ELF-1 (cell line): ENCODE data around the gene ABCD3.
"Not testable (repeated sequence)": the region's sequence is repeated elsewhere in the genome, so short reads cannot be mapped to it uniquely, and the experiment has no call there.

Source experiments
- DNase-seq: peaks from one replicate; pipeline ENCODE4 v3.0.0-alpha.2; 2016; ENCODE audit warnings: low read depth, low spot score

The ABCD3 gene

DNA sequence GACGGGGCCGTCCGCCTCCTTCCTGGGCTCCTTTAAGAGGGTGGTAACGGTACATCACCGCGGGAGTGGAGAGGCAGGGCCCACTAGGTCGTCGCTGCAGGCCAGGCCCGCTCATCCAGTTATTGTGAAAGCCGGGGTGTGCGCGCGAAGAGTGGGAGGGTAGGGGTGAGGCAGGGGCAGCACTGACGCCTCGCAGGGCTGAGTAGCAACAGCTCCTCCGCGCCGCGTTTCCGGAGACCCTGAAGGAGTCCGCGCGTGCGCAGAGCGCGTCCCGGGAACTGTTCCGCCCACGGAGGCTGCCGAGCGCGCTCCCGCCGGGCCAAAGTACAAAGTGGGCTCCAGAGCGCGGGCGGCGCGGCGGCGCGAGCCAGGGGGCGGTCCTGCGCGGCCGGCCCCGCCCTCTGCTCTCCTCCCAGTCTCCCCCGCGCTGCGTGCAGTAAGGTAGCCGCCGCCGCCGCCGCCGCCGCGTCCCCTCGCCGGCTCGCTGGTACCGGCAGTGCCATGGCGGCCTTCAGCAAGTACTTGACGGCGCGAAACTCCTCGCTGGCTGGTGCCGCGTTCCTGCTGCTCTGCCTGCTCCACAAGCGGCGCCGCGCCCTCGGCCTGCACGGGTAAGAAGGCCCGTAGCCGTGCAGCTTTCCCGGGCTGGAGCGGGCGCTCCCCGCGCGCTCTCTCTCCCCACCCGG lies at the start of gene ABCD3:
ABCD3 (plus strand) TSS at position 412 of the 686 bp plus-strand sequence; CDS start at position 502, 90 bp downstream.
- DNase-seq = peak; percentile 98

DNA sequence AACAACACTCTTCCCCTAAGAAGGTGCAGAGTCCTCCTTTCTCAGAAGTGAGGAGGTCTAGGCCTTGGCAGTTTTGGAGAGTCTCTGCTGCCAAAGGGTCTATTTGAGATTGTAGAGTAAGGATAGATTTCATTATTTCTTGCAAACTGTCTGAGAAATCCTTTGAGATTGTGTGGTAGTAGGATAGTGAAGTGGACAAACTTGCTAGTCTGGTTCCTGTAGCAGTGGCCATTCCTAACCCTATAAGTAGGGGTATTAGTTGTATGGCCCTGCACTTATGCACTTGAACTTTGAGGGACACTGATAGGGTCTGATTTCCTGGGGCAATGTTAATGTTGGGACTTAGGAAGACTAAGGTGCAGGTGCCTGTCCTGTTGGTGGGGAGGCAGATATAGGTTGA lies 45.4 kb upstream of the ABCD3 start:
- DNase-seq = not testable (repeated sequence)

DNA sequence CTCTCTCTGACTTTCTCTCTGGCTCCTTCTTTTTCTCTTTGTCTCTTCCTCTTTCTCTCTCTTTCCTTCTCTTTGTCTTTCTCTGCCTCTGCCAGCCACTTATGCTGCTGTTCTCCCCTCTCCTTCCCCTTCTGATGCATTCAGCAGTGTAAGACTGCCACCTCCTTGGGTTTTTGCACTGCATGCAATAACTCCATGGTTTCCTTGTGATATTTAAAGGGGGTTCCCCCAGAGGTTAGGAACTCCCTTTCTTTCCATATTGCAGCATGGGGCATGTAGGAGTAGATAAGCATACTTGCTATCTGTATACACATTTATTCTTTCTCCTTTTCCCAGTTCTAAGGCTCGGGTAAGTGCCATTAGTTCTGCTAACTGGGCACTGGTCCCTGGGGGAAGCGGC lies 44.9 kb upstream of the ABCD3 start:
- not testable (repeated sequence) for DNase-seq

DNA sequence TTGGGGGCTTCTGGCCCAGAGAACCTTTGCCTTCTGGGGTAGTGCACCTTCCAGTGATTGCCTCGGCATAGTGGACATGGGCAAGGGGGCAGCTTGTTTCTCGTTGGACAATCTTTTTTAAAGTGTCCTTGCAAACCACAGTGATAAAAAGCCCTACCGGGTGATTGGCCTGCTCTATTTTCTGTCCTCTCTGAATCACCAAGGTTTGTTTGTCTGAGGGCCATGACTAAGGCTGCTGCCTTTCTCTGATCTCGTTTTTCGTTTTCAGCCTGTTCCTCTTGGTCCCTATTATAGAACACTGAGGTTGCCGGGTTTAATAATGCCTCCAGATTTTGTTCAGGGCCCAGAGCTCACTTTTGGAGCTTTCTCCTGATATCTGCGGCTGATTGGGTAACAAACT lies 42.5 kb upstream of the ABCD3 start:
- not testable (repeated sequence) for DNase-seq

DNA sequence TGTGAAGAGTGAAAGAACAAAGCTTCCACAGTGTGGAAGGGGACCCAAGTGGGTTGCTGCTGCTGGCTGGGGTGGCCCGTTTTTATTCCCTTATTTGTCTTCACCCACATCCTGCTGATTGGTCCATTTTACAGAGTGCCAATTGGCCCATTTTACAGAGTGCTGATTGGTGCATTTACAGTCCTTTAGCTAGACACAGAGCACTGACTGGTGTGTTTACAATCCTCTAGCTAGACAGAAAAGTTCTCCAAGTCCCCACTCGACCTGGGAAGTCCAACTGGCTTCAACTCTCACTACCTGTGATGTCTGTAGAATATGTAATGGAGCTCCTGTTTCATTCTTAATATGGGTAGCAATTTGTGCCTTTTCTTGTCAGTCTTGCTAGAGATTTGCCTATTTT lies 39.7 kb upstream of the ABCD3 start:
- not testable (repeated sequence) for DNase-seq

DNA sequence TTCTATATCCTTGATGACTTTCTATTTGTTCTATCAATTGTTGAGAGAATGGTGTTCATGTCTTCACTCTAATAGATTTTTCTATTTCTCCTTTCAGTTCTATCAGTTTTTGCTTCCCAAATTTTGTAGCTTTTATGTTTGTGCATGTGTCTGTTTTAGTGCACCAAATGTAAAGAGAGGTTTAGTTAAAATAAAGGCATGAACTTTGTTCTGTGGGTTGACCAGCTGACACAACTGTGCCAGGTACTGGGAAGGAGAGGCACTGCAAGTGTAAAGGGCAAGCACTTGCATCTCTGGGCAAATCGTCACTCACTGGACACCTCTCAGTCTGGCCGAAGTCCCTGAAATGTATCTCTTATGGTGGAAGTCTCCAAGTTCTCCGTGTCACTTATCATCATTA lies 38.6 kb upstream of the ABCD3 start:
- no peak for DNase-seq

DNA sequence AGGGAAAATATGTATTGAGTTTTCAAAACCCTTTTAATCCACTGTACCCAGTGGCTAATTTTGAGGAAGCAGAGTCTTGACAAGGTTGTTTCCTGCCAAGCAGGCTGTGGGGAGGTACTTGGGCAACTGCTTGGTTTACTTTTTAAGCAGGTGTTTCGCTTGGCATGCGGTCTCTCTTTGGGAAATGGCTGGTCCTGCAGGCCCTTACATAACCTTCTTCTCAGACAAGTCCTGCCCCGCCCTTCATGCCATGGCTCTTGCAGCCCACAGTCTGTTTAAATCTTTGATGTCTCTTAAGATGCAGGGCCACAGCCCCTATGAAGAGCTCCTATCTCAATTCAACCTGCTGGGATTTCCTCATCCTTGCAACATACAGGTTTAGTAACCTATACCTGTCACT lies 36.0 kb upstream of the ABCD3 start:
- DNase-seq = no peak

DNA sequence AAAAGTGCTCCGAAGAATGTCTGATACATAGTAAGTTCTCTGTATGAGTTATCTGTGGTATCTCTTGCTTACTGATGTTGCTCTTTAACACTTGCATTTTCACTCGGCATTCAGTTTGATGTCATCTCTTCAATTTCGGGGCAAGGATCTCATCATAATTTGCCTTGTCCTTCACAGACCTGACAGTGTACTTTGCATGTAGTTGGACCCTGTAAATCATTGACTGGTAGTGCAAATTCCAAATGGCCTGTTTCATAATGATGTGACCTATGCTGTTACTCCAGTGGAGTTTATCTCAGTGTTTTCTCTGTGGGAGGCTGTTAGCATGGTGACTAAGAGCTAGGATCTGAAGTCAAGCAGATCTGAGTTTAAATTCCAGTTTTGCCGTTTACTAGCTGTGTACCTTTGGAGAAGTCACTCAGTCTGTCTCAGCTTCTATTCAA lies 34.2 kb upstream of the ABCD3 start:
- no peak for DNase-seq

DNA sequence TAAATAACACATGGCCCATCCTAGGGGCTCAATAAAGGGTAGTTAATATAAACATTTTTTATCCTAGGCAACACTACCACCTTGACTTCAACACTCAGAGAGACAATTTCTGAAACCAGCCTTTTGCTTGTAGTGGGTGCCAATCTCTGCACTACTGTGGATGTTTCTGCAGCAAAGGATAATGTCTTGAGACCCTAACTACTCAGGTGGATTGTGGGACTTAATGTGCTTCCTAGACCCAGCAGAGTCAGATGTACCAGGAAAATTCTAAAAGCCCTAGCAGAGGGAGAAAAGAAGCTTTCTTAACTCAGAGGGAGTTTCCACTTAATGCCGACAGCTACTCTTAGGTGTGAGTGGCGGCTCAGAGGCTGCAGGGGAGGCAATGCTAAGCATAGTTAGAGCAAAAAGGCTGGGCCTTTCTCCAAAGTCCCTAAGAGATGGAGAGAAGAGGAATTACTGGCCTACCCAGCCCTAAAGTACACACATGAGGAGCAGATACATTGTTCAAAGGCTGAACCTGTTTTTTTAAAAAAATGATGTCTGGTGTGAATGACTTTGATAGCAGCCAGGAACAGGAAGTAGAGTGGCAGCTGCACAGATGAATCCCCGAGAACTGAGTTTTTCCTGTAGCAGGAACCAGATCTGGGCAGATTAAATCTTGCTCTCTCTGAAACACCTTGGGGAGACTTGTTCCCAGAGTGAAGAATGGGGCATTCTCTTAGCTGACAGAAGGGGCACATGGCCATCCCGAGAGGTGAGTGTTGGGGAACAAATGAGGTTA lies 33.5 kb upstream of the ABCD3 start:
- no peak for DNase-seq

DNA sequence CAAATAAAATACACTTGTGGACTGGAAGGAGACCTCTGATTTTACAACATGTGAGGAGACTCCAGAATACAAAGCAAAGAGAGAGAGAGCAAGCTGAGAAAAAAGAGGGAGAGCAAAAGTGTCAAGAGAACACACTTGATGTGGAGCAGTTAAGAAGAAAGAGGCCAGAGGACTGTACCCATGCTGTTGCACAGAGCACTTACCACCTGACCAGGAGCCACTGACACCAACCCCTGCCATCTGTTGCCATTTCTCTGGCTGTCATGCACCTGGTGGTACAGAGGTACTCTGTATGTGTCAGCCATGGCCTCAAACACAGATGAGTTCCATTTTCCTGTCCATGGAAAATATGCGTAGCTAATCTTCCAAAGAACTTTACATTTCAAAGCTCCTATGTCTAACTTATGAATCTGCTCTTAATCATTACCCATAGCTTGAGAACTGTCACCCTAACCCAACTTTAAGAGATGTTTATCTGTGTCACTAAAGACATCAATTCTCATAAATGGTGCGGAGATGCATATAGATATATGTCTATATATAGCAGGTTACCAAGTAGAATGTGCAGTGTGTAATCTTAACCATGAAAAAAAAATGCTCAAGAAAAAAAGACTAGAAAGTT lies 32.8 kb upstream of the ABCD3 start:
- DNase-seq = no peak

DNA sequence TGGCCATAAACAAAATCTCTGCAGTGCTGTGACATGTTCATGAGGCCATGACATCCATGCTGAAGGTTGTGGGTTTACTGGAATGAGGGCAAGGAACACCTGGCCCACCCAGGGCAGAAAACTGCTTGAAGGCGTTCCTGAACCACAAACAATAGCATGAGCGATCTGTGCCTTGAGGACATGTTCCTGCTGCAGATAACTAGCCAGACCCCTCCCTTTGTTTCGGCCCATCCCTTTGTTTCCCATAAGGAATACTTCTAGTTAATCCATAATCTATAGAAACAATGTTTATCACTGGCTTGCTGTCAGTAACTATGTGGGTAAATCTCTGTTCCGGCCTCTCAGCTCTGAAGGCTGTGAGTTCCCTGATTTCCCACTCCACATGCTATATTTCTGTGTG lies 28.9 kb upstream of the ABCD3 start:
- DNase-seq = no peak

DNA sequence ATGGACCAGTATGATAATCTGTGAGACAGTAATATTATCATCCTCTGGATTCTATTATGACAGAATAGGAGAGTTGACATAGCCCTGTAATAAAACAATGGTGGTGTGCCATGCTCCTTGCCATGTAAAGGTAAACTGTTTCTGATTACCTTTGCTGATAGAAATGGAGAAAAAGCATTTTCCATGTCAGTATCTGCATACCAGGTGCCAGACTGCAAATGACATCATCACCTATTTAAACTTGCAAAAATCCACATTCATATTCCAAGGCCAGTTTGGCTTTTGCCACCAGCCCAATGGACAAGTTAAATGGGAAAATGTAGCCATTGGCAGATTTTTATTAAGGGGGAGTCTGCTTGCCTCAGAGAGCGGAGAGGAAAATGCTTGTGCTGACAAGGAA lies 23.9 kb upstream of the ABCD3 start:
- DNase-seq = no peak

DNA sequence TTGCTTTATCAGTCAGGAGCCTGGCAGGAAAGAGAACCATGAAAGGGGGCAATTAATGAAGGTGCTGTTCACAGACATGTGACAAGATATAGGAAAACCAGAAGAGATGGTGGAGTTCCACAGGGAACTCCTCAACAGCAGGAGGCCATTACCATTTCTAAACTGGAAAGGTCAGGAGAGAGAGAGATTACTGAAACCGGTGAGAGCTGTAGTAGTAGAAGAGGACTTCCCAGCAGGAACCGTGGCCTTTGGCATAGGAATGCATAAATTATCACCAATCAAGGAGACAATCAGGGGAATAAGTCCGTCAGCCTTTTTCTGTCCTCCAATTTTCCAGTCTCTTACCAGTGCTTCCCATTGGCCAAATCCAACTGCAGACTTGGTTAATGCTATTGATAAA lies 23.0 kb upstream of the ABCD3 start:
- no peak for DNase-seq

DNA sequence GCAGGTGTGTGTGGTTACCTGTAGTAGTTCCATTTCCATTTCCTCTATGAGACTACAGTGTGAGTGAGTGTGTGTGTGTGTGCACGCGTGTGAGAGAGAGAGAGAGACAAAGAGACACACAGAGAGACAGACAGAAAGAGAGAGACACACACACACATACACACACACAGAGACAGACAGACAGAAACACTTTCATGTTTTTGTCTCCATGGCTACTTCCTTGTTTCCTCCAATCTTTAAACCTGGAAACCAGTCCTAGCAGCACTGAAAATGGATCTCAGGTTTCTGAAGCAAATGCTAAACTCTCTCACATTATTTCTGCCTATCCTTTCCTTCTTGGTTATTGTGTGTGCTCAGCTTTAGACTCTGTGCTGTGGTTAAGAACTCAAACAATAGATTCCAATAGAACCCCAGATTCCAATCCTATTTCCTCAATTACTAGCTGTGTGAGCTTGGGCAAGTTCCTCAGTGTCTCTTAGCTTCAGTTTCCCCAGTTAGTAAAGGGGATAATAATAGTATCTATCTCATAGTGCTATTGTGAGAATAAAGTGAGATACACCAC lies 22.4 kb upstream of the ABCD3 start:
- no peak for DNase-seq

DNA sequence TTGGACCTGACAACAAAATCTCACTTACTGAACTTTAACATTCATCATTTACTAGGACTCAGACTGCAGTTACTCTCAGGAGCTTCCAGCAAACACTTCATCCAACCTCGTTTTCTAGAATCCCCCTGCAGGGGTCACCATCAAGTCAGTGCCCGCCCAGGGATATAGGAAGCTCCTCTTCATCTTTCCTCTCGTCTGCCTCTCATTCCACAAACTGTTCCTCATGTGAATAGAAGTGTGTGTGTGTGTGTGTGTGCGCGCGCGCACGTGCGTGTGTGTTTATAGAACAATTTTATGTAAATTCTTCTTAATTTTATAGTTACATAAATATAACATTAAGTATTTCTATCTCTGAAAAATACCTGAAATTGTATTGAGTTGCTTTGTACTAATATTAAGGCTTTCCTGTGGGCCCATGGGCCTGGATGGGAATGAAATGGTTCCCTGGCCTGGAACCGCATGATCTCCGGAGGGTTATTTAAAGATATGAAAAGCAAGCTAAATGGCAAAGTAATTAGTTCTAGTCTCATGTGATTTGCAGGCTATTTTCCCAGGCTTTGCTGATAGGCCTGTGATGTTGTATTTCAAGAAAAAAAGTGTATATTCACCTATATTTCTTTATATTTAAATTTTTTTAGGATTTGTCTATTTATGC lies 21.7 kb upstream of the ABCD3 start:
- DNase-seq = peak; percentile 54

DNA sequence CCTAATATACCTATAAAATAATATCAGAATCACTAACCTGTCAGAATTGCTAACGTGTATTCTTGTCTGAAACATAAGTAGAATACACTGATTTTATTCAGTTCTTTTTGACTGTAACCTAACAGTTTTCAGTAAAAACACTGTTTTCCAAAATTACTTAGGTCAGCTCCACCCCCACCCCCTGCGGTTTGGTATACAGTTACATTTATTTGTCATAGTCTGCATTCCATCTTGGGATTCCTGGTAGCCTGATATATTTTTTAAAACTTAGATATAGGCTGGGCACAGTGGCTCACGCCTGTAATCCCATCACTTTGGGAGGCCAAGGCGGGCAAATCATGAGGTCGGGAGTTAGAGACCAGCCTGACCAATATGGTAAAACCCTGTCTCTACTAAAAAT lies 19.8 kb upstream of the ABCD3 start:
- DNase-seq = no peak

DNA sequence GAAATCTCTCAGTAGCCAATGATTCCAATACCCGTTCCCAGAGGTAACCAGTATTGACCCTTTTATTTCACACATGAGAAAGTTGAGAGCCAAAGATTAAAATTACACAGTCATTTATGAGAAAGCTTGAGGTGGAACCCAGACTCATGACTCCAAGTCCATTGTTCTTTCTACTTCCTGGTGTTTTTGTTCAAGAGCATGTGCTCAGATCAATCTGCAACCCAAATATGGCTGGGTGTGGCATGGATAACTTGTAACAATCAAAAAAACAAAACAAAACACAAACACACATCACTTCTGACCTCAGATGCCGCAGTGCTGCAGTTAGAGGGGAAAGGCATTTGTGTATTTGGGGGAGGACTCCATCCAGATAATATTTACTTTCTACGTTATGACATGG lies 18.7 kb upstream of the ABCD3 start:
- DNase-seq = no peak

DNA sequence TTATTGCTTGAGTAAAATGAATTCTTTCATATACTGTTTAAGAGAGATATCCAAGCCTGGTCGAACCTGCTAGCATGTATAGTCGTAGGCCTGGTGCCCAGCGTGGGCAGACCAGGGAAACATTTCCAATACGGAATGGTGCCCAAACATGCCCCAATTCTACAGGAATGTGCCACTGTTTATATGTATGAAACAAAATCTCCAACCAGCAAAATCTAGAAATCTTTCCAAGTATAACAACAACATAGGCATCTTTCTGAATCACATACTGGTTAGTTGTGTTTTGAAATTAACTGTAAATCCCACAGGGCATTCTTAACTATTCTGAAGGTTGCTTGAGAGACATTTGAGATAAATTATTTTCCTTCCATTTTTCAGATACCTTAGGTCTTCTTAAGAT lies 17.0 kb upstream of the ABCD3 start:
- DNase-seq = no peak

DNA sequence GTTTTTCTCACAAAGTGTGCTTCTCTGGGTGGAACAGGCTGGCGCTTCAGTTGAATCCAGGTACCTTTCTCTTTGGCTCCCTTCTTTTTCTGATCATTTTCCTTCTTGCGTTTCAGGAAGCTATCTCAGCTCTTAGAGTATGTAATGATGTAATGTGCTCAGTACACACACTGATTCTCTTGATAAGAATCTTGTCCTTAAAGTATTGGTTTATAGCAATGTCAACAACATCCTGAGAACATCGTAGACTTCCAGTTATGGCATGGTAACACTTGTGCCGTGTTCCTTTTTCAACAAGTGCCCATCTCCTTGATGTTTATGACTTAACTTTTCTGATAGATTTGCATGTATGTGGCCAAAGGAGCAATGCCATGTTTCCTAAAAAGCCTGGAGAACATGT lies 11.7 kb upstream of the ABCD3 start:
- no peak for DNase-seq

DNA sequence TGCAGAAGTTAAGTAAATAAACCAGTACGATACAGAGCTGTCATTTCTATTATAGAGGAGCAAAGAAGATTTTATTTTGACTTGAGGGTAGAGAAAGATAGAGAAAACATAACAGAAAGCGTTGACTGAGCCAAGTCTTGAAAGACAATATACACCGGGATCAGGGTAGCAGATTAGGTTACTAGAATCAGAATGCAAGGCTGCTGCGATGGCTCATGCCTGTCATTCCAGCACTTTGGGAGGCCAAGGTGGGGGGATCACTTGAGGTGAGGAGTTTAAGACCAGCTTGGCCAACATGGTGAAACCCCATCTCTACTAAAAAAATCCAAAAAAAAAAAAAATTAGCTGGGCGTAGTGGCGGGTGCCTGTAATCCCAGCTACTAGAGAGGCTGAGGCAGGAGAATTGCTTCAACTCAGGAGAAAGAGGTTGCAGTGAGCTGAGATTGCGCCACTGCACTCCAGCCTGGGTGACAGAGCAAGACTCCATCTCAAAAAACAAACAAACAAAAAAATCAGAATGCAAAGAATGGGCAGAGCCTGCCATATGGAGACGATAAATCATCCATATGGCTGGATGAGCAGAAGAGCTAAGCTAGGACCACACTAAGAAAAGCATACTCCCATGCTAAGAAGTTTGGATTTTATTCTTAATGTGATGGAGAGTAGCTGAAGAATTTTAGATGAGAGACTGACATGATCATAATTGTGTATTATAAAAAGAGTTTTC lies 9.9 kb upstream of the ABCD3 start:
- DNase-seq = no peak

DNA sequence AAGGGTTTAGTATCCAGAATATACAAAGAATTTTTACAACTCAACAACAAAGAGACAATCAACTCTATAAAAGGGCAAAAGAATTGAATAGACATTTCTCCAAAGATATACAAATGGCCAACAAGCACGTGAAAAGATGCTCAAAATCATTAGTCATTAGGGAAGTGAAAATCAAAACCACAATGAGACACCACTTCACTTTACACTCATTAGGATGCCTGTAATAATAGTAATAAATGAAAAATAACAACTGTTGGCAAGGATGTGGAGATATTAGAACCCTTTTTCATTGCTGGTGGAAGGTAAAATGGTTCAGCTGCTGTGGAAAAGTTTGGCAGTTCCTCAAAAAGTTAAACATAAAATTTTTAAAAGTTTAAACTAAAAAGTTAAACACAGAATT lies 7.0 kb upstream of the ABCD3 start:
- DNase-seq = no peak
